Measurements from ENCODE around the gene SYTL1. TPM values are rescaled to one million over a fixed set of nuclear protein-coding genes. Genes with fewer than 3 reads are reported as not detected.
A peak's percentile ranks its signal among the peaks of the same experiment; 100 is the strongest.

Gene SYTL1
- total and polyA plus RNA-seq, 9 of the 15 experiments (the other 6 are each of a cell fraction or from before 2014, with no cell fraction given): 0.04 to 9.3 (median 1.7) TPM

DNA sequence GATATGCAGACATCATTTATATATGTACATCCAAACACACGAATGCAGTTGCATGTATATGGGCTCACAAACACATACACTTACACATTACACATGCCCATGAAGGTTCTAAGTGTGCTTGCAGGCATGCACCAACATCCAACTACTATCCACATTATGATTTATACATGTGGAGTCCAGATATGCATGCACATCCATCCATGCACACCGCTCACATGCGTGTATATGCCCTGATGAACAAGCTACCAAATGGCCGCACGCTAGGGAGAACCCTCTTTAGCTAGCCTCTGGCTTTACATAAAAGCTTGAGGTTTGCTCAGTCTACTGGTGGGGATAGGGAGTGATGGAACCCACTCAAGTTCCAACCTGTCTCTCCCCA, 59.1 kb downstream of the SYTL1 start:
- BruUV-seq (replicated peaks): no TSS peak
- ChIA-PET CTCF (ENCODE audit: low intra/inter-chr PET ratio) (no interaction called here), POLR2A (interaction anchor here (0.5 to 2.8 kb wide), 5 partner anchors 10 to 201 kb away, joined by 3 to 23 read pairs (median 5); partner anchors contain the start of gene SYTL1)
- Histone ChIP-seq H3K79me2 (ENCODE audit: control insufficient read depth, insufficient read depth, low read length) (no peaks in the 10 kb centered on the region), H3K27ac (ENCODE audit: extremely low read depth, low read depth, low read length) (no peak overlapping the region), H3K36me3 (ENCODE audit: control insufficient read depth, insufficient read depth, low read length) (peaks cover 15% of the 10 kb centered on the region; the same call in 2 of the 3 replicates), H2AFZ (ENCODE audit: low read depth, low read length) (no peak overlapping the region), H3K9me1 (ENCODE audit: control insufficient read depth, insufficient read depth, low read length) (no peaks in the 10 kb centered on the region), H4K20me1 (replicated peaks; ENCODE audit: control insufficient read depth, insufficient read depth, low read length) (no peaks in the 10 kb centered on the region), H3K9me3 (replicated peaks; ENCODE audit: control insufficient read depth, insufficient read depth, low read depth, low read length) (no peaks in the 10 kb centered on the region), H3K27me3 (ENCODE audit: control insufficient read depth in 2 of 2, insufficient read depth in 2 of 2, low read length in 2 of 2) (no peaks in the 10 kb centered on the region), H3K4me1 (replicated peaks in 1 of 2; ENCODE audit: control insufficient read depth in 2 of 2, insufficient read depth in 2 of 2, low read length in 2 of 2) (peaks cover 0 to 23% of the 10 kb centered on the region in 2 experiments; a peak in 3 of 5 replicates), H3K4me2 (ENCODE audit: insufficient read depth, low read length) (no peak overlapping the region), H3K4me3 (no peak overlapping the region), H3K9ac (ENCODE audit: insufficient read depth in 1 of 2, low read depth in 2 of 2, low read length in 2 of 2) (no peak overlapping the region)
- in situ Hi-C loops (cut with MboI) (no loop called here), intact Hi-C loops (cut with micrococcal nuclease) (no loop called here)
- no peak for ATAC-seq
- no peak for DNase-seq (ENCODE audit: extremely low read depth in 1 of 4, low spot score in 3 of 4)
- TF ChIP-seq POLR2B (IDR thresholded peaks at IDR 0.05; ENCODE audit: low read depth, partially characterized antibody): peak; percentile 50
- no peak for TF ChIP-seq SRF (CRISPR knock-in tag; IDR thresholded peaks at IDR 0.05)
- no peak for TF ChIP-seq HDAC1 (IDR thresholded peaks at IDR 0.05)
- no peak for TF ChIP-seq CBFA2T3 (IDR thresholded peaks at IDR 0.05)
- TF ChIP-seq, protein P1, sequence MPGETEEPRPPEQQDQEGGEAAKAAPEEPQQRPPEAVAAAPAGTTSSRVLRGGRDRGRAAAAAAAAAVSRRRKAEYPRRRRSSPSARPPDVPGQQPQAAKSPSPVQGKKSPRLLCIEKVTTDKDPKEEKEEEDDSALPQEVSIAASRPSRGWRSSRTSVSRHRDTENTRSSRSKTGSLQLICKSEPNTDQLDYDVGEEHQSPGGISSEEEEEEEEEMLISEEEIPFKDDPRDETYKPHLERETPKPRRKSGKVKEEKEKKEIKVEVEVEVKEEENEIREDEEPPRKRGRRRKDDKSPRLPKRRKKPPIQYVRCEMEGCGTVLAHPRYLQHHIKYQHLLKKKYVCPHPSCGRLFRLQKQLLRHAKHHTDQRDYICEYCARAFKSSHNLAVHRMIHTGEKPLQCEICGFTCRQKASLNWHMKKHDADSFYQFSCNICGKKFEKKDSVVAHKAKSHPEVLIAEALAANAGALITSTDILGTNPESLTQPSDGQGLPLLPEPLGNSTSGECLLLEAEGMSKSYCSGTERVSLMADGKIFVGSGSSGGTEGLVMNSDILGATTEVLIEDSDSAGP (CRISPR knock-in tag; IDR thresholded peaks at IDR 0.05): 0 out of 2 replicates have a peak, but pooled peaks have one; percentile 36
- WGBS (ENCODE audit: insufficient coverage, low coverage, missing lambda C conversion rate): 83% methylated on average over 5 of the region's 5 CpGs
- FAIRE-seq: no peak

All from K562 (cell line).